Endodermal cell (in vitro differentiated cells): ENCODE data around the gene ZCWPW1. TPM values are rescaled to one million over a fixed set of nuclear protein-coding genes. Genes with fewer than 3 reads are reported as not detected.
"Not testable (repeated sequence)": the region's sequence is repeated elsewhere in the genome, so short reads cannot be mapped to it uniquely, and the experiment has no call there.

Experiments
- DNase-seq: peaks from one replicate; pipeline ENCODE4 v3.0.0-alpha.2; 2017
- H3K27ac ChIP-seq: 2 replicates; pipeline ENCODE4 v1.5.1; 2013; ENCODE audit warnings: mild to moderate bottlenecking, low read depth, low read length, moderate library complexity
- H3K27me3 ChIP-seq: 2 replicates; pipeline ENCODE4 v1.6.1; 2013; ENCODE audit warnings: mild to moderate bottlenecking, low read length, moderate library complexity; ENCODE audit not compliant: insufficient read depth, control insufficient read depth, poor library complexity, severe bottlenecking
- H3K36me3 ChIP-seq: 2 replicates; pipeline ENCODE4 v1.7.0; 2013; ENCODE audit warnings: mild to moderate bottlenecking, low read length, moderate library complexity; ENCODE audit not compliant: control insufficient read depth, insufficient read depth
- H3K4me1 ChIP-seq: one replicate; pipeline ENCODE4 v1.7.0; 2013; ENCODE audit warnings: low read length; ENCODE audit not compliant: control insufficient read depth, insufficient read depth
- H3K4me3 ChIP-seq: 2 replicates; pipeline ENCODE4 v1.5.1; 2013; ENCODE audit warnings: mild to moderate bottlenecking, low read length, moderate library complexity
- H3K9ac ChIP-seq: 2 replicates; pipeline ENCODE4 v1.6.1; 2013; ENCODE audit warnings: mild to moderate bottlenecking, low read length, moderate library complexity; ENCODE audit not compliant: poor library complexity, severe bottlenecking; ENCODE audit errors: extremely low read depth
- H3K9me3 ChIP-seq: 2 replicates; pipeline ENCODE4 v1.6.1; 2013; ENCODE audit warnings: mild to moderate bottlenecking, low read length, moderate library complexity; ENCODE audit not compliant: control insufficient read depth
- H3K27ac Mint-ChIP-seq: 2 replicates; pipeline ENCODE4 v1.8.0; 2020; ENCODE audit warnings: mixed read lengths
- H3K27me3 Mint-ChIP-seq: 2 replicates; pipeline ENCODE4 v1.8.0; 2021; ENCODE audit warnings: mild to moderate bottlenecking, mixed read lengths; ENCODE audit not compliant: insufficient read depth
- H3K36me3 Mint-ChIP-seq: 2 replicates; pipeline ENCODE4 v1.8.0; 2020; ENCODE audit warnings: low read depth, mixed read lengths
- H3K4me1 Mint-ChIP-seq: 2 replicates; pipeline ENCODE4 v1.8.0; 2020; ENCODE audit warnings: mixed read lengths
- H3K4me3 Mint-ChIP-seq: 2 replicates; pipeline ENCODE4 v1.8.0; 2020; ENCODE audit warnings: mild to moderate bottlenecking, moderate library complexity, mixed read lengths
- H3K9me3 Mint-ChIP-seq: 2 replicates; pipeline ENCODE4 v1.8.0; 2020; ENCODE audit warnings: mild to moderate bottlenecking, mixed read lengths
- WGBS, 2 experiments: methylation state at CpG; one replicate each; pipeline versions ENCODE4 v1.1.5 to v1.1.7; 2013; ENCODE audit warnings: missing lambda C conversion rate in 2 of 2, mixed read lengths in 1 of 2; ENCODE audit not compliant: insufficient coverage in 1 of 2, insufficient read length in 1 of 2; 5-methylcytosine and 5-hydroxymethylcytosine counted together
- total RNA-seq, 2 donors: library from RNA; stranded (reverse); fragmentation: NEBNext Ultra II Directional in 1 of 2; extraction: Animal tissue kit (Norgen Biotek cat#: 25700) in 1 of 2; gene quantifications; 2 replicates in 1 of 2; 3 replicates in 1 of 2; pipeline ENCODE4 v1.2.1, GENCODE V29; 2021
- TF ChIP-seq, protein P1 (sequence below): fragments of 200-600 bp; sonication (generic); conservative IDR thresholded peaks from 2 replicates; pipeline ENCODE4 v1.5.0; 2021; ENCODE audit warnings: antibody characterized with exemption, mild to moderate bottlenecking

Gene ZCWPW1
- total RNA-seq, 2 donors from 2014 or later, result 1.9 to 2.3 TPM

- Histone ChIP-seq H3K36me3 (peaks cover 58% of the 10 kb centered on the region), H3K4me3 (no peak overlapping the region), H3K27me3 (no peaks in the 10 kb centered on the region), H3K27ac (no peak overlapping the region), H3K9ac (no peak overlapping the region), H3K9me3 (no peaks in the 10 kb centered on the region), H3K4me1 (no peaks in the 10 kb centered on the region)
- TF ChIP-seq, protein P1, sequence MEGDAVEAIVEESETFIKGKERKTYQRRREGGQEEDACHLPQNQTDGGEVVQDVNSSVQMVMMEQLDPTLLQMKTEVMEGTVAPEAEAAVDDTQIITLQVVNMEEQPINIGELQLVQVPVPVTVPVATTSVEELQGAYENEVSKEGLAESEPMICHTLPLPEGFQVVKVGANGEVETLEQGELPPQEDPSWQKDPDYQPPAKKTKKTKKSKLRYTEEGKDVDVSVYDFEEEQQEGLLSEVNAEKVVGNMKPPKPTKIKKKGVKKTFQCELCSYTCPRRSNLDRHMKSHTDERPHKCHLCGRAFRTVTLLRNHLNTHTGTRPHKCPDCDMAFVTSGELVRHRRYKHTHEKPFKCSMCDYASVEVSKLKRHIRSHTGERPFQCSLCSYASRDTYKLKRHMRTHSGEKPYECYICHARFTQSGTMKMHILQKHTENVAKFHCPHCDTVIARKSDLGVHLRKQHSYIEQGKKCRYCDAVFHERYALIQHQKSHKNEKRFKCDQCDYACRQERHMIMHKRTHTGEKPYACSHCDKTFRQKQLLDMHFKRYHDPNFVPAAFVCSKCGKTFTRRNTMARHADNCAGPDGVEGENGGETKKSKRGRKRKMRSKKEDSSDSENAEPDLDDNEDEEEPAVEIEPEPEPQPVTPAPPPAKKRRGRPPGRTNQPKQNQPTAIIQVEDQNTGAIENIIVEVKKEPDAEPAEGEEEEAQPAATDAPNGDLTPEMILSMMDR, result no peak
- no peak overlapping the region for H3K27ac Mint-ChIP-seq
- no peak overlapping the region for H3K4me3 Mint-ChIP-seq
- no peak for DNase-seq
- H3K4me1 Mint-ChIP-seq, result no peaks in the 10 kb centered on the region
- no peaks in the 10 kb centered on the region for H3K9me3 Mint-ChIP-seq
- no peaks in the 10 kb centered on the region for H3K27me3 Mint-ChIP-seq
- WGBS, 2 experiments, result 95 to 100% methylated on average over 4 to 6 of the region's 6 CpGs
- peaks cover 65% of the 10 kb centered on the region for H3K36me3 Mint-ChIP-seq
Measured at GRCh38 chr7:100364480-100364879, 64.0 kb downstream of the ZCWPW1 start.

DNA sequence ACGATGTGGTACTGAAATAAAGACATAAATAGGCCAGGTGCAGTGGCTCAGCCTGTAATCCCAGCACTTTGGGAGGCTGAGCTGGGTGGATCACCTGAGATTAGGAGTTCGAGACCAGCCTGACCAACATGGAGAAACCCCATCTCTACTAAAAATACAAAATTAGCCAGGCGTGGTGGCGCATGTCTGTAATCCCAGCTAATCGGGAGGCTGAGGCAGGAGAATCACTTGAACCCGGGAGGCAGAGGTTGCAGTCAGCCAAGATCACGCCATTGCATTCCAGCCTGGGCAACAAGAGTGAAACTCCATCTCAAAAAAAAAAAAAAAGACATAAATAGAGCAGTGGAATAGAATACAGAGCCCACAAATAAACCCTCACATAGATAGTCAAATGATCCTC, 64.7 kb downstream of the ZCWPW1 start:
- not testable (repeated sequence) for DNase-seq, H3K27ac ChIP-seq, H3K9ac ChIP-seq, H3K4me3 Mint-ChIP-seq, H3K27ac Mint-ChIP-seq, H3K9me3 Mint-ChIP-seq, H3K4me3 ChIP-seq, H3K4me1 ChIP-seq, H3K27me3 ChIP-seq, H3K9me3 ChIP-seq, H3K4me1 Mint-ChIP-seq, H3K27me3 Mint-ChIP-seq
- peaks cover 72% of the 10 kb centered on the region for H3K36me3 Mint-ChIP-seq
- H3K36me3 ChIP-seq, result peaks cover 65% of the 10 kb centered on the region
- WGBS, 2 experiments, result 86 to 98% methylated on average over 4 to 7 of the region's 7 CpGs

DNA sequence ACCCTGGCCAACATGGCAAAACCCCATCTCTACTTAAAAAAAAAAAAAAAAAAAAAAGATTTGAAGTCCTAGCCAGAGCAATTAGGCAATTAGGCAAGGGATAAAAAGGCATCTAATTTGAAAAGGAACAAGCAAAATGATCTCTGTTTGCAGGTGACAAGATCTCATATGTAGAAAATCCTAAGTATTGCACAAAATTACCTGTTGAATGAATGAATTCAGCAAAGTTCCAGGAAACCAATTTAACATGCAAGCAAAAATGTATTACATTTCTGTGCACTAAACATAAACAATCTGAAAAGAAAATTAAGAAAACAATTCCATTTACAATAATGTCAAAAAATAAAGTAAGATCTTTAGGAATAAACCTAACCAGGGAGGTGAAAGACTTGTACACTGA, 65.4 kb downstream of the ZCWPW1 start:
- H3K4me1 Mint-ChIP-seq, result no peaks in the 10 kb centered on the region
- Histone ChIP-seq H3K27me3 (no peaks in the 10 kb centered on the region), H3K4me1 (no peaks in the 10 kb centered on the region), H3K27ac (no peak overlapping the region), H3K9ac (no peak overlapping the region), H3K4me3 (no peak overlapping the region), H3K36me3 (peaks cover 61% of the 10 kb centered on the region), H3K9me3 (no peaks in the 10 kb centered on the region)
- no peak for DNase-seq
- peaks cover 76% of the 10 kb centered on the region for H3K36me3 Mint-ChIP-seq
- H3K27ac Mint-ChIP-seq, result no peak overlapping the region
- H3K4me3 Mint-ChIP-seq, result no peak overlapping the region
- H3K9me3 Mint-ChIP-seq, result no peaks in the 10 kb centered on the region
- no peaks in the 10 kb centered on the region for H3K27me3 Mint-ChIP-seq
- TF ChIP-seq, protein P1, result no peak

GRCh38 chr7:100360135-100360854, 68.2 kb downstream of the ZCWPW1 start:
- no peak for DNase-seq
- Histone ChIP-seq H3K4me1 (no peaks in the 10 kb centered on the region), H3K9ac (no peak overlapping the region), H3K27me3 (no peaks in the 10 kb centered on the region), H3K27ac (no peak overlapping the region), H3K4me3 (no peak overlapping the region), H3K9me3 (no peaks in the 10 kb centered on the region), H3K36me3 (peaks cover 76% of the 10 kb centered on the region)
- no peak overlapping the region for H3K4me3 Mint-ChIP-seq
- peaks cover 69% of the 10 kb centered on the region for H3K36me3 Mint-ChIP-seq
- TF ChIP-seq, protein P1, result no peak
- H3K27ac Mint-ChIP-seq, result no peak overlapping the region
- H3K4me1 Mint-ChIP-seq, result no peaks in the 10 kb centered on the region
- no peaks in the 10 kb centered on the region for H3K9me3 Mint-ChIP-seq
- WGBS, 2 experiments, result 83 to 97% methylated on average over 3 of the region's 3 CpGs
- no peaks in the 10 kb centered on the region for H3K27me3 Mint-ChIP-seq
